ENCODE results near the gene SOX6. TPM values are rescaled to one million over a fixed set of nuclear protein-coding genes. Genes with fewer than 3 reads are reported as not detected.

Gene SOX6
- total RNA-seq, 4 donors from 2014 or later: 3.1 to 12.6 (median 7.6) TPM

DNA sequence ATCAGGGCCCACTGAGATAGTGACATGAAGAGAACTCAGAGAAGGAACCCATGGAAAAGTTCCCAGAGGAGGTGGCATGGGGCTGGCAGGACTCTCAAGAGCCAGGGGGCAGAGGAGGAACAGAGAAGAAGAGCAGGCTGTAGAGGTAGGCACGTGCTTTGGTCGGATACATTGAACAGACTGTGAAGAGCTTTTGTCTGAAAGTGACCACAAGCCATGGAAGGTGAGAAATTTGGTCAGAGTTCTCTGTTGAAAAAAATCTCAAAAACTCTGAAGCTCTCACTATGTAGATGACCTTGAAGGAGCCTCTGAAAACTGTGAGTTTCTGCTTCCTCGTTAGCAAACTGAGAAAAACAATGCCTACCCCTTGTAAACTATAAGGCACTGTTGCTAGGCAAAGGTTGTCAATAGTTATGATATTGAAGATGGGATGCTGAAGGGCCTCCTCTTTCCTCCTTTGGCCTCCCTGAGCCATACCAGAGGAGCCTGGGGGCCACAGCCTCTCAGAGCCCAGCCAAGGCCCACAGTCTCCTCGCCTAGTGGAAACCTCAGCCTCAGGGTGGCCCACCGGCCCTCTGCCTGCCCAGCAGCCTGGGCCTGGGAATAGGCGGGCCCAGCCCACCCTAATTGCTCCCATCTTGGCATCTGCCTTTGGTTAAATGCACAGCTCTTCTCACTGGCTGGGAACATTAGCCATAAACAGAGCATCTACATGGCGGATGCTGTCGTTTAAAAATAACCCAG, 415.7 kb downstream of the SOX6 start:
- no peak for TF ChIP-seq CTCF (IDR thresholded peaks at IDR 0.05; ENCODE audit: low read depth)

DNA sequence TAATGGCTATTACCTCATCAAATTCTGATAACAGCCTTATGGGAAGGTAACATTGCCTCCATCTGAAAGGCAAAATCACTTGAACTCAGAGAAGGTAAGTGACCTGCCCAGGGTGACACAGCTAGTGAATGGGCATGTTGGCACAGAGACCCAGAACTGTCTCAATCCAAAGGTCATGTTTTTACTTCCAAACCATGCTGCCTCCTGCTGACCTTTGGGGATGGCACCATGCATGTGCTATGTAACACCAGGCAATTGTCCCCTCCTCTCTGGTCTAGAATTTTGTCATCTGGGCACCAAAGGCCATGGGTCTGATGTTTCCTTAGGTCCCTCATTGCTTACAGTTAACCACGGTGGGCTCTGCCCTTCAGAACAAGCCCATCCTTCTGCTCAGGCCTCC, 417.4 kb downstream of the SOX6 start:
- TF ChIP-seq CTCF (IDR thresholded peaks at IDR 0.05; ENCODE audit: low read depth): no peak

DNA sequence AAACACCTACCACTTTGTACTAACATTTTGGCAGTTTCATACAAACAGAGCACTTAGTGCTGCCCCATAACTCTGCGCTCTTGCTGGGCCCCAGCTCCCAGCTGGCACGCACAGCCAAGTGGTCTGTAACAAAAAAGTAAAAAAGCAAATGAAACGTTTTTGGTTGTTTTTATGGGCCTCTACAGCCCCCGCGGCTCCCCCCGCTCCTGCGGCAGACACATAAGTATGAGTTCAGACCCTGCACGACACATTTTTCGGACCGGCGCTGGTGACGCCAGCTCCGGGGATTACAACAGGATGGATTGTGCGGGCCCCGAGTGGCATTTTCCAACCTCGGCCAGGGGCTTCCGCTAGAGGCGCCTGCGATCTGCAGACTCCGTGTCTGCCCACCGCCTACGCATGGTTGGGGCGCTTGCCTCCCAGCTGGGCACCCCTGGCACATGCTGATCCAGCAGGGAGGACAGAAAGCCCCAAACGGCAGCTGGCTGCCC, 418.2 kb downstream of the SOX6 start:
- no peak for TF ChIP-seq CTCF (IDR thresholded peaks at IDR 0.05; ENCODE audit: low read depth)

DNA sequence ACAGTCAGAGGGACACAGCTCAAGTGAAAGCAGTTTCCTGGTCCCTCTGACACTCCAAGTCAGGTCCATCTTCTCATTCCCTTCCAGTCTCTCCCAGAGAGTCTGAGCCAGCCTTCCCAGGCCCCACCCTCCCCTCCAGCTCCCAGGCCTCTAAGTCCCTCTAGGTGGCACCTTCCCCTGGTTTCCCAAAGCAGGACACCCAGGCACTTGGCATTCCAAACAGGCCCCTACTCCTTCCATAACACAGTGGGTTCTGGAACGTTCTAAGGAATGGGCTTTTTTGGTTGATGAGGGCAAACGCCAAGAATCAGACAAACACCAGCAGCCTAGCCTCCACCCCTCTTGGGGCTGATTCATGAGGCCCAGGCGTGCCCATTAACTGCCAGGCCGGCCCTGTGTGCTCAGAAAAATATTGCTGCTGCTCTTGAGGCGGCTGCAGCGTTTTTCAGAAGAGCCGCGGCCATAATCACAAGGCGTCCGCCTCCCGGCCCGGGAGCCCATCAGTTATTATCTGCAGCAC, 418.7 kb downstream of the SOX6 start:
- TF ChIP-seq CTCF (IDR thresholded peaks at IDR 0.05; ENCODE audit: low read depth): no peak

- TF ChIP-seq CTCF (IDR thresholded peaks at IDR 0.05; ENCODE audit: low read depth): no peak
These were observed 420.3 kb downstream of the SOX6 start for GRCh38 chr11:15936011-15936410.

GRCh38 chr11:15935373-15935772, 421.0 kb downstream of the SOX6 start:
- TF ChIP-seq CTCF (IDR thresholded peaks at IDR 0.05; ENCODE audit: low read depth): no peak

DNA sequence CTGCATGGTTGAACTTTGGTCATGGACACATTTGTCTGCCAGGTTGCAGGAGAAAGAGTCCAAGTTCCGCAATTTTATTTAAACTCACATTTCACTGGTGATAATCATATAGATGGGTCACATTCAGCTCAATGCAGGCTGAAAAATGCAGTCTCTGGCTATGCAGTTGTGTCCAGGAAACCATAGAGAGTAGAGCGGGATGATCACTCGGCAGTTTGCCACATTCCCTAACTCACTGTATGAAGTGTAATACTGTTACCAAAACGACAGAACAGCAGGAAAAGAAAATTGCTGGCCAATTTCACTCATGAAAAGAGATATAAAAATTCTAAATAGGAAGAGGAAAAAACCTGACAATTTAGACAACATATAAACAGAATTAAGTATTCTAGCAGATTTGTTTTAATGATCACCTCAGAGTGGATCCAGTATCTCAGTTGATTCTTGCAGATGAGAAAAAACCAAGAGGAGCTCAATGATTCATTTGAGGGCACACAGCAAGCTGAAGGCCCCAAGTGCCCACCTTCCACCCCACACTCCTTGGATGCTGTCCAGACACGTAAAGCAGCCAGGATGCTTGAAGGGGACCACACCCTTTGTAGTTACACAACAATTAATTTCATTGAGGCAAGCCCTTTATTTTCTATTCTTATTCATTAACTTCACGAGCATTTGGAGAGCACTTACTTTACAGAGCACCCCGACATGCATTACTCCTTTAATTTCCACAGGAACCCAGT, 422.3 kb downstream of the SOX6 start:
- TF ChIP-seq CTCF (IDR thresholded peaks at IDR 0.05; ENCODE audit: low read depth): no peak
